HTR-8/SVneo (cell line): ENCODE data around the gene INPP5D.

ENCODE experiments used
- DNase-seq: peaks from one replicate; pipeline ENCODE4 v3.0.0; 2011; ENCODE audit warnings: low spot score, mixed read lengths; ENCODE audit not compliant: insufficient read length
- FAIRE-seq: peaks from 2 replicates; lab custom pipeline; 2011; peaks lifted over from hg19 to GRCh38; lab: Jason Lieb, UNC

INPP5D gene

GRCh38 chr2:233065954-233066470 lies 5.9 kb downstream of the INPP5D start:
- DNase-seq (no peak), FAIRE-seq (no peak)

- no peak for DNase-seq
- FAIRE-seq = no peak
Observed at GRCh38 chr2:233068762-233069418, 8.7 kb downstream of the INPP5D start.

DNA sequence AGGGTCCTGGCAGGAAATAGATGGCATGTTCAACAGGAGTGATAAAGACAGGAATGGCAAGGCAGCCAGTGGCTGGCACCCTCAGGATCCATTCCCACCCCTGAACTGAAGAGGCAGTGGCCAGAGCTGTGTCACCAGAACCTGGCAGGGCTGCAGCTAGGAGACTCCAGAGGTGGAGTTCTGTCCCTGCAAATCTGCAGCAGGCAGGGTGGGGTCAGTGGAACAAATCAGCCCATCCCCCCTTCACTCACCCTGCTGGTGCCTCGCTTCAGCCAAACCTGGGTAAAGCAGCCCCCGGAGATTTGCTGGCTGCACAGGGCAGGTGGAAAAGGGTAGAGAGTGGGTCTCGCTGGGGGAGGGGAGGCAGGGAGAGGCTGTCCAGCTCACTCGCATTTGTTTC lies 12.7 kb downstream of the INPP5D start:
- FAIRE-seq (no peak), DNase-seq (no peak)

DNA sequence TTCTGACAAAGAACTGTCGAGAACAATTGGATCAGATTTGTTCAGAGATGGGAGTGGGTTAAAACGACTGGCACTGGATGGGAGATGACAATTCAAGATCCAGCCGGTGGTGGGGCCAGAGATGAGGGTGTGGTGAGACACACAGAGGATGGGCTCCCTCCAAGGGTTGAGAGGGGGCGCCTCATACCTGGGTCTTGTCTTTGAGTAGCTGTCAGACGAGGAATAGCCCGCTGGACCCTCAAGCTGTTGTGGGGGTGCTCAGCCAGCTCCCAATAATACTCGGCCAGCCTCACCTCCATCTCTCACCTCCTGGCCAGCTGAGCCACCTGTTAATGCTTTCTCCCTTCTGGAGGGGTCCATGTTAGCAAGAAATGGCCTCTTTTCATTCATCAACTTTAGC lies 14.0 kb downstream of the INPP5D start:
- DNase-seq (no peak), FAIRE-seq (no peak)

GRCh38 chr2:233075141-233075965 lies 15.2 kb downstream of the INPP5D start:
- DNase-seq (no peak), FAIRE-seq (peak; percentile 90)

DNA sequence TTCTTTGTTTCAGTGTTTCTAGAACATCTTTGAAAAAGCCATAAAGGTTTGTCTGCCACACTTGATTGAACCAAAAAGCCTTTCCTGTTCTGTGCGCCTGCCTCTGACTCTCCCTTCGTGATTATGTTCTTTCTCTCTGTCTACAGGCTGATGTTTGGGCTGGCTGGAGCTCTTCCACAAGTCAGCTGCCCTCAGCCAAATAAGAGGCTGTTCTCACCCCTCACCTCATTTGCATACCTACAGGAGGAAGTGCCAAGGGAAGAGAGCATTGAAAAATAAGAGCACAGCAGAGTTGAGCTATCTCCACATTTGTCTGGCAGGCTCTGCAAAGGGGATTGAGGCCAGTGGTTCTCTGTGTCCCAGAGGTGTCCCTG lies 15.8 kb downstream of the INPP5D start:
- FAIRE-seq = no peak
- no peak for DNase-seq

DNA sequence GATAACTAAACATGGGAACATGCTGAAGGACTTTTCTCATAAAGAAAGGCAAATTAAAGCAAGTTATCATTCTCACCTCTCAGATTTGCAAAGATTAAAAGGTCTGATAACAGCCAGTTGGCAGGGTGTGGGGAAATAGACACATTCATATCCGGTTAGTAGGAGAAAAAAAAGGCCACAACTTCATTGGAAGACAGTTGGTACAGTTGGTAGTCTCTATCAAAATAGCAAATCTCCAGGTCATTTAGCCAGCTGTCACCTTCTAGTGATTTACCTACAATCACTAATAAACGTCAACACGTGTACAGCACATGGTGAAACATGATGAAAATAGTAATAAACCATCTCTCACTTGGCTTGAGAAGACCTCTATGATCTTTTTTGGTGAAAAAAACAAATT lies 16.6 kb downstream of the INPP5D start:
- FAIRE-seq = no peak
- no peak for DNase-seq

GRCh38 chr2:233079473-233079877 lies 19.3 kb downstream of the INPP5D start:
- DNase-seq (no peak), FAIRE-seq (no peak)

DNA sequence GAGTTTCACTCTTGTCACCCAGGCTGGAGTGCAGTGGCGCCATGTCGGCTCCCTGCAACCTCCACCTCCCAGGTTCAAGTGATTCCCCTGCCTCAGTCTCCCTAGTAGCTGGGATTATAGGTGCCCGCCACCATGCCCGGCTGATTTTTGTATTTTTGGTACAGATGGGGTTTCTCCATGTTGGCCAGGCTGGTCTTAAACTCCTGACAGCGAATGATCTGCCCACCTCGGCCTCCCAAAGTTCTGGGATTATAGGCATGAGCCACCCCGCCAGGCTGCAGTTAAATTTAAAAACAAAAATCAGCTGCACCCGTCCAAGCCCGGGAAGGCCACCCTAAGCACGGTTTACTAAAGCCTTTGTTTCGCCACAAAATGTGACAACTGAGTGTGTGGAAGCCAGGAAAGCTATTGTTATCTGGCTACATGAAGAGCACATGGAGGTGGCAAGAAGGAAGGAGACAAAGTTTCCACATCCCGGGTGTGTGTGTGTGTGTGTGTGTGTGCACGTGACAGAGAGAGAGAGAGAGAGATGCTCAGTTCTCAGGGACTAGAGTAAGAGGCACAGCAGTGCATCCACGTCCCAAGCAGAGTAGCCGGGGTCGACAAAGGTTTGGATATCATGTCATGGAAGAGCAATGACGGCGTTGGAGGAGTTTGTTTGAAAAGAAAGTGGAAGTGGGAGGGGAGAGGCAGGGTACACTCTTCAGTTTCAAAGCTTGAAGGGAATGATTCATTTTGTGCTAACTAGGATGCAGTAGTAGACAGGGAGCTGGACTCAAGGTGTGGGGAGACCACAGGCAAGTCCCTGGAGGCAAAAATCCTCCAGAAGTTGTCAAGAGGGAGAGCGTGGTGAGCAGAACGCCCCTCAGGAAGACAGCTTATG lies 20.1 kb downstream of the INPP5D start:
- DNase-seq = no peak
- no peak for FAIRE-seq

DNA sequence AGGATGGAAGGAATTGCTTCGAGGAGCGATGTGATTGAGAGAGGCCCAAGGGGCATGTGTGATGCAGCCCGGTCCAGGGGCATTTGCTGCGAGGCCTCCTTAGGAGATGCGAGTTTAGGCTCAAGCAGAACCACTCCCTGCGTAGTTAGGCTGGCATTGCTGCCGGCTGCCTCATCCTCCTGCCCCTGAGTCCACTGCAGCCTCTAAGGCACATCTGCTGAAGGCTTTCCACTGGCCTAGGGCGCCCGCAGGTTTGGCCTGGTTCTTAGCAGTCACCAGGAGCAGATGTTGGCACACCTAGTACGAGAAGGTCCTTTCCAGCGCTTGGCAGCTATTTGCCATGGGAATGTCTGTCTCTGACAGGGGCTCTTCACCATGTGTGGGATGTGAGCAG lies 20.7 kb downstream of the INPP5D start:
- FAIRE-seq = no peak
- no peak for DNase-seq

- DNase-seq (no peak), FAIRE-seq (no peak)
Observed at GRCh38 chr2:233081232-233081730, 21.1 kb downstream of the INPP5D start.

GRCh38 chr2:233081731-233082221 lies 21.6 kb downstream of the INPP5D start:
- no peak for FAIRE-seq
- DNase-seq = no peak

GRCh38 chr2:233082222-233082930 lies 22.2 kb downstream of the INPP5D start:
- DNase-seq (no peak), FAIRE-seq (no peak)

GRCh38 chr2:233082931-233083755 lies 23.0 kb downstream of the INPP5D start:
- FAIRE-seq = no peak
- no peak for DNase-seq

GRCh38 chr2:233083782-233084181 lies 23.6 kb downstream of the INPP5D start:
- FAIRE-seq = no peak
- no peak for DNase-seq

GRCh38 chr2:233084488-233084887 lies 24.3 kb downstream of the INPP5D start:
- DNase-seq (no peak), FAIRE-seq (no peak)

- FAIRE-seq (no peak), DNase-seq (no peak)
Observed at GRCh38 chr2:233085037-233085838, 25.1 kb downstream of the INPP5D start.

DNA sequence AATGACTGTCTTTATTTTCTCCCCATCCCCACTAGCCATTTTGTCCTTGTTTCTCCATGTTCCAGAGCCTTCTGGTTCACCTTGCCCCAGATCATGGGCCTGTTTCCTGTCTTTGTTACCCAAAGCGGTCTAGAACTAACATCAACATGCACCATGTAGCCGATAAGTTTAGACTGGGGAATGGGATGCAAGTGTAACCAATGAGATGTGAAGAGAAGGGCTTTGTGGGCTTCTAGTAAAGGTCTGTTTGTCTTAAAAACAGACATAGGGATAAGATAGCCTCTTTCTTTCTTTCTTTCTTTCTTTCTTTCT lies 25.7 kb downstream of the INPP5D start:
- FAIRE-seq = no peak
- DNase-seq = no peak
